ENCODE measurements around the gene CCDC18.
A peak's percentile ranks its signal among the peaks of the same experiment; 100 is the strongest.

DNA sequence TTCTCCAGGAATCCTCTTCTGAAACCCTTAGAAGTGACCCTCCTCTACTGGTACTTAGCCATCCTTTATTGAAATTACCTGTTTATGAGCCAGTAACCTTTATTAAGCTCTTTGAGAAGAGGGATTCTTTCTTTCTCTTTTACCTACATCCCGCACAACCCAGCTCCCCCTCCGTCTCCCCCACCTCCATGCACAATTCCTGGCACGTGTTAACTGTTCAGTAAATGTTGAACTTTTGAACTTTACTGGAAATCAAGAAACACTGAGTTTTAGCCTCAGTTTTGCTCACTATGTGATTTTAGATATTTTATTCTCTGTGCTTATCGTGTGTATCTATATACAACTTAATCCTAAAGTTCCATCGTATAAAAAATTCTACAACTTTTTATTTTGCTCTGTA, 2.1 kb upstream of the CCDC18 start:
- TF ChIP-seq CTCF (tag by site-specific recombination; IDR thresholded peaks at IDR 0.05), result no peak
- TF ChIP-seq ELK4 (IDR thresholded peaks at IDR 0.05; ENCODE audit: borderline replicate concordance, low read depth, low read length), result no peak
- TF ChIP-seq YY1 (tag by site-specific recombination; IDR thresholded peaks at IDR 0.05), result no peak
- TF ChIP-seq PBX3 (CRISPR knock-in tag; IDR thresholded peaks at IDR 0.05), result no peak
- TF ChIP-seq, protein P1, sequence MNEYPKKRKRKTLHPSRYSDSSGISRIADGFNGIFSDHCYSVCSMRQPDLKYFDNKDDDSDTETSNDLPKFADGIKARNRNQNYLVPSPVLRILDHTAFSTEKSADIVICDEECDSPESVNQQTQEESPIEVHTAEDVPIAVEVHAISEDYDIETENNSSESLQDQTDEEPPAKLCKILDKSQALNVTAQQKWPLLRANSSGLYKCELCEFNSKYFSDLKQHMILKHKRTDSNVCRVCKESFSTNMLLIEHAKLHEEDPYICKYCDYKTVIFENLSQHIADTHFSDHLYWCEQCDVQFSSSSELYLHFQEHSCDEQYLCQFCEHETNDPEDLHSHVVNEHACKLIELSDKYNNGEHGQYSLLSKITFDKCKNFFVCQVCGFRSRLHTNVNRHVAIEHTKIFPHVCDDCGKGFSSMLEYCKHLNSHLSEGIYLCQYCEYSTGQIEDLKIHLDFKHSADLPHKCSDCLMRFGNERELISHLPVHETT (tag by site-specific recombination; IDR thresholded peaks at IDR 0.05), result no peak
- TF ChIP-seq BCL6B (tag by site-specific recombination; IDR thresholded peaks at IDR 0.05), result peak; percentile 29; the same call in 1 of the 2 replicates
- no peak for TF ChIP-seq ZIC2 (tag by site-specific recombination; IDR thresholded peaks at IDR 0.05)
- TF ChIP-seq ZBTB21 (tag by site-specific recombination; IDR thresholded peaks at IDR 0.05), result no peak
- TF ChIP-seq KLF16 (tag by site-specific recombination; IDR thresholded peaks at IDR 0.05), result no peak
- TF ChIP-seq ZNF843 (tag by site-specific recombination; IDR thresholded peaks at IDR 0.05), result no peak
